Stimulated activated CD8-positive, alpha-beta memory T cell treated with anti-CD3 and anti-CD28 coated beads, Interleukin-7, amount 100 ng/mL, for 1 hour (primary cell): Measurements from ENCODE around the gene HELLS.
"Not testable (repeated sequence)": the region's sequence is repeated elsewhere in the genome, so short reads cannot be mapped to it uniquely, and the experiment has no call there.

Experiments
- DNase-seq, 2 donors: peaks; one replicate each; pipeline ENCODE4 v3.0.0-alpha.2; 2020; ENCODE audit warnings: low read depth in 2 of 2

Gene HELLS

GRCh38 chr10:94607111-94607510 is 61.5 kb downstream of the HELLS start:
- no peak for DNase-seq

- no peak for DNase-seq
Observed at GRCh38 chr10:94608559-94608958, 63.0 kb downstream of the HELLS start.

DNA sequence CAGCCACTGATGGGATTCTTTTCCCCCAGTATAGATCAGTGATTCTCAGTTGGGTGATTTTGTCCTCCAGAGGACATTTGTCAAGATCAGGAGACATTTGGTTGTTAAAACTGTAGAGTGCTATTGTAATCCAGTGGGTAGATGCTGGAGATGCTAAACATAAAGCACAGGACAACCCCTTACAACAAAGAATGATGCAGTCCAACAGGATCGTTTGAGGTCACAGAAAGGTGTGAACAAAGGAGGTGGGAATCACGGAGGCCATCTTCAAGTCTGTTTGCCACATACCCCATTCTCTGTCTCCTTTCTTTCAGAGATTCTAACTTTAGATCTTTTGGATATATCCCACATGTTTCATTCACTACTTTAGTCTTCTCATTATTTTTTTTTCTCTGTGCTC is 69.0 kb downstream of the HELLS start:
- DNase-seq = no peak

DNA sequence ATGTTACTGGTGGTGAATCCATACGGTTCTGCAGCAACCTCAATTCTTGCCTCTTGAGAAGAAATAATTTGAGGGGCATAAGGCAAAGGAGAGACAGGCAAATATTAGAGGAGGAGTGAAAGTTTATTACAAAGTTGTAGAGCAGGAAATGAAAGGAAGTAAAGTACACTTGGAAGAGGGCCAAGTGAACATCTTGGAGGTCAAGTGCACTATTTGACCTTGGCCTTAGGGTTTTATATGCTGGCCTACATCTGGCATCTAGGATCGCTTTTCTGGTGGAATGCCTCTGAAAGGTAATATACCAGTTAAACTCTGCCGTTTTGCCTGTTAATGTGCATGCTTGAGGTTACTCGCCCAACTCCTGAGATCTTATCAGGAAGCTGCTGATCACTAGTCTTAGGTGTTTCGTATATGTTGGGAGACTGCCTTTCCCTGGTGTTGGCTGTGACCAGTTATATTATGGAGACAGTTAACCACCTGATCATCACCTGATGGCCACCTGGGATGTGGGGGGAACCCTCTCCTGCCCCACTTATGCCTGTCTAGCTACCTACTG is 71.9 kb downstream of the HELLS start:
- DNase-seq = no peak

DNA sequence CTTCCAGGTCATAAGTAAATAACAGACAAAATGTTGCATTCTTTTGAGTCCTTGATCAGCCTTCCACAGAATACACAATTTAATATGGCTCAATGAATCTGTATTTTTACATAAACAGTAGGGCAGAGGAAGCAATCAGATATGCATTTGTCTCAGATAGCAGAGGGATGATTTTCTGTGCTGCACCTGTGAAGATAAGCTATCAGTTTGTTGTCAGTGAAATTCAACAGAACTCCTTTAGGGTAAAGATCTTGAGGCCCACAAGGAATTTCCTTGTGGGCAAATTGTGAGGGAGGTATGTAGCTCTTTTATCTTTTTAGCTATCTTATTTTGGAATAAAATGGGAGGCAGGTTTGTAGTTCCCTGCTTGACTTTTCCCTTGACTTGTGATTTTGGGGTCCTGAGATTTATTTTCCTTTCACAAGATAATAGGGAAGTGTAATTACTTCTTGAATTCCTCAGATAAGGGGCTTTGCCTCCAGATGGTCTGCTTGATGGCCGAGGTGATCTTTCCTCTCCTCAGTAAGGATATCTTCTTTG is 77.1 kb downstream of the HELLS start:
- no peak for DNase-seq

DNA sequence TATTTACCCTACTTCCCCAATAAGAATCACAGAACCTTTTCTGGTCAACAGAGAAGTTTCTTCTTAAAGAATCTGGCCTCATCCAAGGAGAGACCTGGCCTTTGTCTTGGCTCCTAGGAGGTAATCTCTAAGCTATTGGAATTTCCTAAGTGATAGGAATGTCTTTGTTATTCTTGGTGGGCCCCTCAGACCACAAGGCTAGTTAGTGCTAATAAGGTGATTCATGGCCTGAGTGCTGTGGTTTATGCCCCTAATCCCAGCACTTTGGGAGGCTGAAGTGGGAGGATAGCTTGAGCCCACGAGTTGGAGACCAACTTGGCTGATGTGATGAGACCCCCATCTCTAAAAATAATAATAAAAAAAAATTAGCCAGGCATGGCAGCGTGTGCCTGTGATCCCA is 78.0 kb downstream of the HELLS start:
- no peak for DNase-seq

DNA sequence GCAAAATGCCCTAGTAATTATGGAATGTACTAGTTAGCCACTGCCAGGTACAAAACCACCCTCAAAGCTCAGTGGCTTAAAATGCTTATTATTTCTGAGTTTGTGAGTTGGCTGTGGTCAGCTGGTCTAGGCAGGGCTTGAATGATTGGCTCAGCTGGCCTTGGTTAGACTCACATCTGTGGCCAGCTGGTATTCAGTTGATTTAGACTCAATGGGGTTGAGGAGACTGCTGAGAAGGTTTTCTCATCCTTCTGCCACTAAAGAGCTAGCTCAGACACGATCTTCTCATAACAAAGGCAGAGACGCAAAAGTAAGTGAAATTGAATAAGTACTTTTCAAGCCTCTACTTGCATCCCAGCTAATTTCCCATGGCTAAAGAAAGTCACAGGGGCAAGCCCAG is 80.9 kb downstream of the HELLS start:
- no peak for DNase-seq

GRCh38 chr10:94627511-94627910 is 81.9 kb downstream of the HELLS start:
- no peak for DNase-seq

DNA sequence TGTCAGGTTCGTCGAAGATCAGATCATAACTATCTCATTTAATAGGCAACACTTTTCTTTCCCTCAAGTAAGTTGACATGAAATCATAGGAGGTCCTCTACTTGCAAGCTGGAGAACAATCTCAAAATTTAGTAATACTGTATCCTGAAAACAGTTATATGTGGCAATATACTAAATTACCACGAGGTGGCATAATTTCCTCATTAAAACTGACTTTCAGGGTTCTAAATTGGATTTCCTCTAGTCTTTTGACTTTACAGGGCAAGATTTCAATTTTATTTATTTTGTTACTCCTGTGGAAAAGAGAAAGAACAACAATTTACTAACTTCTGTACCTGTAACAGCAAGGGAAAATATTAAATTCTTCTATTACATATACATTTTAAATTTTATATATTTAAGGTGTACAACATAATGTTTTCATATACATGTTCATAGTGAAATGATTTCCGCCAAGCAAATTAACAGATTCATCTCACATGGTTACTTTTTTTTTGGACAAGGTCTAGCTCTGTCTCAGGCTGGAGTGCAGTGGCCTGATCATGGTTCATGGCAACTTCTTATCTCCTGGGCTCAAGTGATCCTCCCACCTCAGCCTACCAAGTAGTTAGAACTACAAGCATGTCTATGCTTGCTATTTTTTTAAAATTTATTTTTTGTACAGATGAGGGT is 84.6 kb downstream of the HELLS start:
- no peak for DNase-seq

DNA sequence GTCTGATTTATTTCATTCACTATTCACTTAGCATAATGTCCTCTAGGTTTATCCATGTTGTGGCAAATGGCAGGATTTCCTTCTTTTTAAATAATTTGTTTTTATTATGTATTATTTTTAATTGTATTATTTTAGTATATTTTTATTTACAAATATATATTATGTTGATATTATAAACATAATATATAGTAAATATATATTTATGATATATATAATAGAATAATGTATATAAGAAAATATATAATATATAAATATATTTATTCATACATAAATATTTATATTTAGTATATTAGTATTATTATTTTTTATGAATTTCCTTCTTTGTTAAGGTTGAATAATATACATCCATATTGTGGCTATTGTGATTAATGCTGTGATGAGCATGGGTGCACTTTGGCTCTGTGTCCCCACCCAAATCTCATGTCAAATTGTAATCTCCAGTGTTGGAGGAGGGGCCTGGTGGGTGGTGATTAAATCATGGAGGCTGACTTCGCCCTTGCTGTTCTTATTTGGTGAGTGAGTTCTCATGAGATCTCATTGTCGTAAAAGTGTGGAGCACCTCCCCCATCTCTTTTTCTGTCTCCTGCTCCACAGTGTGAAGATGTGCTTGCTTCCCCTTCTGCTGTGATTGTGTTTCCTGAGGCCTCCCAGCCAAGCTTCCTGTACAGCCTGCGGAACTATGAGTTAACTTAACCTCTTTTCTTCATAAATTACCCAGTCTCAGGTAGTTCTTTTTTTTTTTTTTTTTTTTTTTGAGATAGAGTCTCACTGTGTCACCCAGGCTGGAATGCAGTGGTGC is 85.7 kb downstream of the HELLS start:
- no peak for DNase-seq

- DNase-seq = no peak
Observed at GRCh38 chr10:94632954-94633353, 87.4 kb downstream of the HELLS start.

GRCh38 chr10:94638097-94638496 is 92.5 kb downstream of the HELLS start:
- DNase-seq = not testable (repeated sequence)

DNA sequence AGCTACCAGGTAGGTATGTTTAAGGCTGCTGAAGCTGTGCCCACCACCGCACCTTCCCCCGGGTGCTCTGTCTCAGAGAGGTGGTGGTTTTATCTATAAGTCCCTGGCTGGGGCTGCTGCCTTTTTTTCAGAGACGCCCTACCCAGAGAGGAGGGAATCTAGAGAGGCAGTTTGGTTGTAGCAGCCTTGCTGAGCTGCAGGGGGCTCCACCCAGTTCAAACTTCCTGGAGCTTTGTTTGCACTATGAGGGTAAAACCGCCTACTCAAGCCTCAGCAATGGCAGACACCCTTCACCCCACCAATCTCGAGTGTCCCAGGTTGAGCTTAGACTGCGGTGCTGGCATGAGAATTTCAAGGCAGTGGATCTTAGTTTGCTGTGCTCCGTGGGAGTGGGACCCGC is 94.3 kb downstream of the HELLS start:
- no peak for DNase-seq

DNA sequence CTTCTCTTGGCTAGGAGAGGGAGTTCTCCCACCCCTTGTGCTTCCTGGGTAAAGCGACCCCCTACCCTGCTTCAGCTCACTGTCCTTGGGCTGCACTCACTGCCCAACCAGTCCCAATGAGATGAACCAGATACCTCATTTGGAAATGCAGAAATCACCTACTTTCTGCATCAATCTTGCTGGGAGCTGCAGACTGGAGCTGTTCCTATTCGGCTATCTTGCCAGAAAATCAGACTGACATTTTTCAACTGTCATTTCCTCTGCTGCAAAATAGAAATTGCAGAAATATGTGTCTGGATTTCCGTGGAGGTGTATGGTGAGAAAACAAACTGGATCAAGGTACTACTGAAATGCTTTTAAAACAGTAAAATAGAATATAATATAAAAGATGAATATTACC is 95.0 kb downstream of the HELLS start:
- DNase-seq = no peak

DNA sequence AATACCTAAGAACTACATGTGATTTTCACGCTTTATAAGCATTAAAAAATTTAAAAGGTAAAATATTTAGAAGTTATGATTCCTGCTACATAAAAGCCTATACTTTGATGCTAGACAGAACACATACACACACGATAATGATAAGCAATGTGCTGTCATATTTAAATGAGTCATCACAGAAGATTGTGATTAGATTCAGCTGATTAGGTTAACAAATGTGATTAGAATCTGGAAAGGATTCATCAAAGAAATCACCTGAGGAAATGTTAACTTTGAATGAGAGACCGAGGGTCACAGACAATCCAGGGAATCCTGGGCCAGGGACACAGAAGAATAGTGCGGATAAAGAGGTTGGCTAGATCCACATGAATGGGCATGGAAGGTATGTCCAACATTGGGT is 95.9 kb downstream of the HELLS start:
- no peak for DNase-seq

- no peak for DNase-seq
Observed at GRCh38 chr10:94644352-94644751, 98.8 kb downstream of the HELLS start.

GRCh38 chr10:94645285-94645684 is 99.7 kb downstream of the HELLS start:
- no peak for DNase-seq
